Measurements from ENCODE around the gene TMEM141. TPM values are rescaled to one million over a fixed set of nuclear protein-coding genes. Genes with fewer than 3 reads are reported as not detected.

Gene TMEM141
- total and polyA plus RNA-seq, 10 of the 15 experiments (the other 5 are each of a cell fraction or from before 2014, with no cell fraction given): 7.8 to 48.6 (median 34.4) TPM

DNA sequence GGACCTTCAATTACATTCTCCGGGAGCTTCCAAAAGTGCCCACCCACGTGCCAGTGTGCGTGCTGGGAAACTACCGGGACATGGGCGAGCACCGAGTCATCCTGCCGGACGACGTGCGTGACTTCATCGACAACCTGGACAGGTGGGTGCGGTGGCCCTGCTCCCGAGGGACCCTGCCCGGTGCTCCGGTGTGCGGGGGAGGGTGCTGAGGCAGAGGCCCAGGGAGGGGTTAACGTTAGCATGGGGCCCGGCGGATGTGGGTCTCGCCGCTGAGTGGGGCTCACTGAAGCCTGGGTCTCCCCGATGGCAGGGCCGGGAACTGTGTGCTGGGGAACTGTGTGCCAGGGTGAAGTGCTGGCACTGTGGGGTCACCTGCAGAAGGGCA, 40.6 kb downstream of the TMEM141 start:
- Histone ChIP-seq H3K4me2 (ENCODE audit: control insufficient read depth, insufficient read depth) (no peak overlapping the region), H3K9ac (ENCODE audit: control insufficient read depth, insufficient read depth, low read length) (no peak overlapping the region), H3K27me3 (replicated peaks in 1 of 2; ENCODE audit: control insufficient read depth in 2 of 2, insufficient read depth in 2 of 2, low read length in 1 of 2) (no peaks in the 10 kb centered on the region), H3K27ac (ENCODE audit: control insufficient read depth, insufficient read depth) (no peak overlapping the region), H4K20me1 (ENCODE audit: control insufficient read depth, insufficient read depth) (no peaks in the 10 kb centered on the region), H3K4me1 (ENCODE audit: control insufficient read depth, insufficient read depth, low read length) (no peaks in the 10 kb centered on the region), H3K4me3 (no peak overlapping the region), H3K79me2 (ENCODE audit: control insufficient read depth, insufficient read depth, low read length) (no peaks in the 10 kb centered on the region), H2AFZ (ENCODE audit: control insufficient read depth, low read depth, low read length) (no peak overlapping the region), H3K36me3 (ENCODE audit: control insufficient read depth in 2 of 2, insufficient read depth in 2 of 2, low read length in 1 of 2) (peaks cover 3 to 12% of the 10 kb centered on the region in 2 experiments), H3K9me3 (replicated peaks; ENCODE audit: control insufficient read depth, insufficient read depth, low read length) (no peaks in the 10 kb centered on the region)
- in situ Hi-C loops (cut with MboI): no loop called here
- WGBS (ENCODE audit: insufficient coverage, insufficient replicate concordance, low lambda C conversion rate, missing lambda C conversion rate): 97% methylated on average over 23 of the region's 23 CpGs
- ChIA-PET POLR2A (no interaction called here), RAD21 (ENCODE audit: unreplicated experiment) (no interaction called here), SMC1A (ENCODE audit: uncharacterized antibody, unreplicated experiment) (no interaction called here), CTCF (no interaction called here)
- intact Hi-C loops (cut with micrococcal nuclease; ENCODE audit: unreplicated experiment): no loop called here
- ATAC-seq (no peak), FAIRE-seq (no peak), DNase-seq (ENCODE audit: low read depth, low spot score) (no peak)
- no TSS peak for BruUV-seq (replicated peaks)
- 0 out of 2 replicates have a peak, but pooled peaks have one; percentile 38 for TF ChIP-seq POLR2A (IDR thresholded peaks at IDR 0.05; ENCODE audit: low read depth, low read length)
- no peak for TF ChIP-seq WRNIP1 (IDR thresholded peaks at IDR 0.05; ENCODE audit: borderline replicate concordance, low read depth, low read length)
- TF ChIP-seq IRF5 (IDR thresholded peaks at IDR 0.05; ENCODE audit: borderline replicate concordance): no peak
- TF ChIP-seq NBN (IDR thresholded peaks at IDR 0.05): no peak
- TF ChIP-seq TCF3 (IDR thresholded peaks at IDR 0.05; ENCODE audit: borderline replicate concordance, insufficient read depth, low read depth, low read length): 0 out of 2 replicates have a peak, but pooled peaks have one; percentile 24

DNA sequence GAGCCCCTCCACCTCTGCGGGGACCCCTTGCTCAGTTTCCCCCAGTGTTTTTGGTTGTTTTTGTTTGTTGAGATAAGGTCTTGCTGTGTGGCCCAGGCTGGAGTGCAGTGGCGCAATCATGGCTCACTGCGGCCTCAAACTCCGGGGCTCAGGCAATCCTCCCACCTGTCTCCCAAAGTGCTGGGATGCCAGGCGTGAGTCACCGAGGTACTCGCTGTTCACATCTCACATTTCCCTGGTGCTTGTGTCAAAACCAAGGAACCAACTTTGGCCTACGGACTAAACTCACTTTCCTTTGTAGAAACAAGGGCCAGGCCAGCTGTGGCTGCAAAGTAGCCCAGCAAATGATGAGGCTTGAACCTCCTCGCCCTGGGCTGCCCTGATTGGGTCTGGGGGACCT, 41.4 kb downstream of the TMEM141 start:
- TF ChIP-seq WRNIP1 (IDR thresholded peaks at IDR 0.05; ENCODE audit: borderline replicate concordance, low read depth, low read length) (no peak), ATF2 (IDR thresholded peaks at IDR 0.05; ENCODE audit: low read length) (no peak), BMI1 (IDR thresholded peaks at IDR 0.05; ENCODE audit: borderline replicate concordance) (no peak), CEBPB (IDR thresholded peaks at IDR 0.05; ENCODE audit: borderline replicate concordance in 1 of 2, low read depth in 2 of 2, low read length in 2 of 2) (no peak), JUND (IDR thresholded peaks at IDR 0.05; ENCODE audit: low read depth, low read length) (no peak), SREBF2 (IDR thresholded peaks at IDR 0.05; ENCODE audit: low read length) (no peak)
- TF ChIP-seq, protein P1, sequence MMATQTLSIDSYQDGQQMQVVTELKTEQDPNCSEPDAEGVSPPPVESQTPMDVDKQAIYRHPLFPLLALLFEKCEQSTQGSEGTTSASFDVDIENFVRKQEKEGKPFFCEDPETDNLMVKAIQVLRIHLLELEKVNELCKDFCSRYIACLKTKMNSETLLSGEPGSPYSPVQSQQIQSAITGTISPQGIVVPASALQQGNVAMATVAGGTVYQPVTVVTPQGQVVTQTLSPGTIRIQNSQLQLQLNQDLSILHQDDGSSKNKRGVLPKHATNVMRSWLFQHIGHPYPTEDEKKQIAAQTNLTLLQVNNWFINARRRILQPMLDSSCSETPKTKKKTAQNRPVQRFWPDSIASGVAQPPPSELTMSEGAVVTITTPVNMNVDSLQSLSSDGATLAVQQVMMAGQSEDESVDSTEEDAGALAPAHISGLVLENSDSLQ (IDR thresholded peaks at IDR 0.05): no peak
- Histone ChIP-seq H2AFZ (ENCODE audit: control insufficient read depth, low read depth, low read length) (no peak overlapping the region), H3K9me3 (replicated peaks; ENCODE audit: control insufficient read depth, insufficient read depth, low read length) (no peaks in the 10 kb centered on the region), H3K4me1 (ENCODE audit: control insufficient read depth, insufficient read depth, low read length) (no peaks in the 10 kb centered on the region), H3K27me3 (replicated peaks in 1 of 2; ENCODE audit: control insufficient read depth in 2 of 2, insufficient read depth in 2 of 2, low read length in 1 of 2) (no peaks in the 10 kb centered on the region), H3K79me2 (ENCODE audit: control insufficient read depth, insufficient read depth, low read length) (no peaks in the 10 kb centered on the region), H3K36me3 (ENCODE audit: control insufficient read depth in 2 of 2, insufficient read depth in 2 of 2, low read length in 1 of 2) (peaks cover 3 to 12% of the 10 kb centered on the region in 2 experiments; a peak in 3 of 4 replicates), H4K20me1 (ENCODE audit: control insufficient read depth, insufficient read depth) (no peaks in the 10 kb centered on the region), H3K4me2 (ENCODE audit: control insufficient read depth, insufficient read depth) (no peak overlapping the region), H3K4me3 (no peak overlapping the region), H3K9ac (ENCODE audit: control insufficient read depth, insufficient read depth, low read length) (no peak overlapping the region), H3K27ac (ENCODE audit: control insufficient read depth, insufficient read depth) (no peak overlapping the region)
- ChIA-PET POLR2A (no interaction called here), CTCF (interaction anchor here (1.5 kb wide), 1 partner anchor 10 kb away, joined by 4 read pairs; the partner anchor contains the start of gene AJM1), RAD21 (ENCODE audit: unreplicated experiment) (no interaction called here), SMC1A (ENCODE audit: uncharacterized antibody, unreplicated experiment) (no interaction called here)
- DNase-seq (ENCODE audit: low read depth, low spot score) (no peak), ATAC-seq (no peak), FAIRE-seq (no peak)
- no TSS peak for BruUV-seq (replicated peaks)
- intact Hi-C loops (cut with micrococcal nuclease; ENCODE audit: unreplicated experiment): no loop called here
- in situ Hi-C loops (cut with MboI): no loop called here
- 96% methylated on average over 9 of the region's 9 CpGs for WGBS (ENCODE audit: insufficient coverage, insufficient replicate concordance, low lambda C conversion rate, missing lambda C conversion rate)
